Activated T-cell treated with anti-CD3 and anti-CD28 coated beads, Interleukin-2, amount 50 U/mL, for 24 hours (primary cell): Measurements from ENCODE around the gene RGS19.
"Not testable (repeated sequence)": the region's sequence is repeated elsewhere in the genome, so short reads cannot be mapped to it uniquely, and the experiment has no call there.

ENCODE experiments used
- DNase-seq: peaks from one replicate; pipeline ENCODE4 v3.0.0-alpha.2; 2020
- H3K27ac Mint-ChIP-seq: 2 replicates; pipeline ENCODE4 v1.8.0; 2020; ENCODE audit warnings: mild to moderate bottlenecking, mixed read lengths
- H3K27me3 Mint-ChIP-seq: 2 replicates; pipeline ENCODE4 v1.8.0; 2020; ENCODE audit warnings: mixed read lengths
- H3K36me3 Mint-ChIP-seq: 2 replicates; pipeline ENCODE4 v1.8.0; 2020; ENCODE audit warnings: low read depth, mixed read lengths
- H3K4me1 Mint-ChIP-seq: 2 replicates; pipeline ENCODE4 v1.8.0; 2020; ENCODE audit warnings: low read depth, mixed read lengths
- H3K4me3 Mint-ChIP-seq: 2 replicates; pipeline ENCODE4 v1.8.0; 2020; ENCODE audit warnings: mild to moderate bottlenecking, moderate library complexity, mixed read lengths
- H3K9me3 Mint-ChIP-seq: 2 replicates; pipeline ENCODE4 v1.8.0; 2020; ENCODE audit warnings: mixed read lengths

RGS19 gene

DNA sequence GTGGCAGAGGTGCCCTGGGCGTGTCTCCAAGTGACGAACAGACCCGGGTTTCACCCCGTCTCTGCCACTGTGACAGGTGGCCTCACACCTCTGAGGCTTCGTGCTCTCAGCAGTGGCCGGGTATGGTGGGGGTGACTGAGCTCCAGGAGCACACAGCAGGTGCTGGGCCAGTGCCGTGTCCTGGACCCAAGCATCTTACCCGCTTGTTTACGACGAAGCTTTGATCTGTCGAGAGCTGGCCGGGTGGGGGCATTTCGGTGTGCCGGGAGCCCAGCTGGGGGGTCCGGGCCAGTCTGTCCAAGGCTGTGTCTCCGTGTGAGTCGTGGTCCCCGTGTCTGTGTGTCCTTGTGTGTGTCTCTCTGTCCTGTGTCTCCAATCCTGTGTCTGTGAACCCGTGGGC is 12.0 kb upstream of the RGS19 start:
- Mint-ChIP-seq H3K9me3 (no peaks in the 10 kb centered on the region), H3K4me1 (peaks cover 1% of the 10 kb centered on the region), H3K4me3 (no peak overlapping the region), H3K27me3 (no peaks in the 10 kb centered on the region), H3K27ac (no peak overlapping the region), H3K36me3 (no peaks in the 10 kb centered on the region)
- DNase-seq = no peak

DNA sequence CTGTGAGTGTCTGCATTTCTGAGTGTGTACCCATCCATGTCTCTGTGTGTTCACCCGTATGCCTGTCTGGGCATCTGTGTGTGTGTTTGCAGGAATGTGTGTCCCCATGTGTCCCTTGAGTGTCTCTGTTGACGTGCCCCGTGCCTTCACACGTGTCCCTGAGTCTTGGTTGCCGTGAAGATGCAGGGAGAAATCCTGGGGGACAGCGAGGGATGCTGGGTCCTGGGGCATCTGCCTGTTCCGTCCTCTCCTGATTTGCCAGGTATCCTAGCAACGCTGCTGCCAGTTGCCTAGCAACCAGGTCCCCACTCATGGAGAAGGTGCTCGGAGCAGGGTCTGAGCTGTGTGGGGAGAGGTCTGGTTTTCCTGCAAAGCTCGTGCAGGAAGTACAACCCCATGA is 10.8 kb upstream of the RGS19 start:
- DNase-seq = no peak
- peaks cover 5% of the 10 kb centered on the region for H3K27me3 Mint-ChIP-seq
- no peak overlapping the region for H3K4me3 Mint-ChIP-seq
- no peaks in the 10 kb centered on the region for H3K9me3 Mint-ChIP-seq
- no peaks in the 10 kb centered on the region for H3K36me3 Mint-ChIP-seq
- no peak overlapping the region for H3K27ac Mint-ChIP-seq
- H3K4me1 Mint-ChIP-seq = peaks cover 1% of the 10 kb centered on the region

- not testable (repeated sequence) for H3K27ac Mint-ChIP-seq, DNase-seq, H3K36me3 Mint-ChIP-seq, H3K9me3 Mint-ChIP-seq, H3K4me3 Mint-ChIP-seq, H3K4me1 Mint-ChIP-seq
- H3K27me3 Mint-ChIP-seq = peaks cover 12% of the 10 kb centered on the region
These were observed 9.3 kb upstream of the RGS19 start for GRCh38 chr20:64088586-64088985.

GRCh38 chr20:64087226-64087825 is 8.0 kb upstream of the RGS19 start:
- H3K9me3 Mint-ChIP-seq, H3K27ac Mint-ChIP-seq, H3K36me3 Mint-ChIP-seq, H3K4me3 Mint-ChIP-seq, DNase-seq: not testable (repeated sequence)
- peaks cover 12% of the 10 kb centered on the region for H3K27me3 Mint-ChIP-seq
- H3K4me1 Mint-ChIP-seq = peaks cover 13% of the 10 kb centered on the region

- H3K4me3 Mint-ChIP-seq = no peak overlapping the region
These were observed 7.5 kb upstream of the RGS19 start for GRCh38 chr20:64086801-64087200.

GRCh38 chr20:64084685-64085152 is 5.4 kb upstream of the RGS19 start:
- H3K36me3 Mint-ChIP-seq = no peaks in the 10 kb centered on the region
- H3K4me3 Mint-ChIP-seq = peak overlapping the region; percentile 75
- peaks cover 28% of the 10 kb centered on the region for H3K4me1 Mint-ChIP-seq
- no peaks in the 10 kb centered on the region for H3K9me3 Mint-ChIP-seq
- peaks cover 18% of the 10 kb centered on the region for H3K27me3 Mint-ChIP-seq
- H3K27ac Mint-ChIP-seq = no peak overlapping the region
- no peak for DNase-seq

More at GRCh38 chr20:64086801-64087200, 7.5 kb upstream of the RGS19 start:
- H3K36me3 Mint-ChIP-seq = no peaks in the 10 kb centered on the region
- peaks cover 17% of the 10 kb centered on the region for H3K4me1 Mint-ChIP-seq
- no peaks in the 10 kb centered on the region for H3K9me3 Mint-ChIP-seq
- H3K27ac Mint-ChIP-seq = no peak overlapping the region
- H3K27me3 Mint-ChIP-seq = peaks cover 16% of the 10 kb centered on the region
- no peak for DNase-seq

GRCh38 chr20:64083804-64084684 is 4.7 kb upstream of the RGS19 start, which contains the start of gene LKAAEAR1:
LKAAEAR1 (minus strand) TSS chr20:64084398; CDS start chr20:64084219, 179 bp downstream.
- H3K36me3 Mint-ChIP-seq = peaks cover 1% of the 10 kb centered on the region
- no peak within 1 kb of the TSS for H3K27ac Mint-ChIP-seq
- DNase-seq = no peak
- peak within 1 kb of the TSS; percentile 75 for H3K4me3 Mint-ChIP-seq
- H3K9me3 Mint-ChIP-seq = no peaks in the 10 kb centered on the region
- H3K27me3 Mint-ChIP-seq = peaks cover 18% of the 10 kb centered on the region
- H3K4me1 Mint-ChIP-seq = peaks cover 29% of the 10 kb centered on the region

GRCh38 chr20:64083378-64083803 is 4.1 kb upstream of the RGS19 start:
- H3K27ac Mint-ChIP-seq = no peak overlapping the region
- peak; percentile 84 for DNase-seq
- peaks cover 18% of the 10 kb centered on the region for H3K27me3 Mint-ChIP-seq
- peaks cover 5% of the 10 kb centered on the region for H3K36me3 Mint-ChIP-seq
- H3K4me3 Mint-ChIP-seq = peak overlapping the region; percentile 66
- H3K9me3 Mint-ChIP-seq = no peaks in the 10 kb centered on the region
- peaks cover 33% of the 10 kb centered on the region for H3K4me1 Mint-ChIP-seq

DNA sequence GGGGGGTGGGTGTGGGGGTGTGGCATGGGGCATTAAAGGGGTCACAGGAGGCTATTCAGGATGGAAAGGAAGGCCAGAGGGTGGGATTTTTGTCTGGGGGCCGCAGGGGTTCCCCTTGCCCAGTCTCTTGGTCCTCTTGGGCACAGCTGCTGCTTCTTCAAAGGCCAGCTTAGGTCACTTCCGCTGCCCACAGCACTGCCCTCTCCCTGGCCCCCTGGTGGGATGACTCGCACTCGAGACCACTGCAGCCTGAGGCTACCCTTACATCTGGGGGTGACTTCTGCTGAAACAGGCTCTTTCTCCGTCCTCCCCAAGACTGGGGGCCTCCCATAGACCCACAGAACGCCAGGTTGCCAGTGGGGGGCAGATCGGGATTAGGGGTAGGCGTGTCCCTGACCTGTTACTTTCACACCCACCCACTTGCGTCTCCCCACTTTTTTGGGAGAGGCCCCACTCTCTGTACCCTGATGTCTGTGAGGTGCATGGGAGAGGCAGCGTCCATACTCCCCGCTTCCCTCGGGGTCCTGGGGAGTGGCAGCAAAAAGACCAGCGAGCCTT is 3.6 kb upstream of the RGS19 start:
- peak overlapping the region; percentile 66 for H3K4me3 Mint-ChIP-seq
- no peak overlapping the region for H3K27ac Mint-ChIP-seq
- peaks cover 37% of the 10 kb centered on the region for H3K4me1 Mint-ChIP-seq
- H3K9me3 Mint-ChIP-seq = no peaks in the 10 kb centered on the region
- H3K27me3 Mint-ChIP-seq = peaks cover 18% of the 10 kb centered on the region
- no peak for DNase-seq
- peaks cover 5% of the 10 kb centered on the region for H3K36me3 Mint-ChIP-seq

GRCh38 chr20:64082126-64082731 is 2.9 kb upstream of the RGS19 start:
- no peak for DNase-seq
- peaks cover 6% of the 10 kb centered on the region for H3K36me3 Mint-ChIP-seq
- H3K4me1 Mint-ChIP-seq = peaks cover 43% of the 10 kb centered on the region
- no peaks in the 10 kb centered on the region for H3K9me3 Mint-ChIP-seq
- H3K4me3 Mint-ChIP-seq = peak overlapping the region; percentile 29
- peaks cover 18% of the 10 kb centered on the region for H3K27me3 Mint-ChIP-seq
- H3K27ac Mint-ChIP-seq = no peak overlapping the region

- H3K27ac Mint-ChIP-seq = no peak overlapping the region
- no peak for DNase-seq
These were observed 2.3 kb upstream of the RGS19 start for GRCh38 chr20:64081624-64081964.

DNA sequence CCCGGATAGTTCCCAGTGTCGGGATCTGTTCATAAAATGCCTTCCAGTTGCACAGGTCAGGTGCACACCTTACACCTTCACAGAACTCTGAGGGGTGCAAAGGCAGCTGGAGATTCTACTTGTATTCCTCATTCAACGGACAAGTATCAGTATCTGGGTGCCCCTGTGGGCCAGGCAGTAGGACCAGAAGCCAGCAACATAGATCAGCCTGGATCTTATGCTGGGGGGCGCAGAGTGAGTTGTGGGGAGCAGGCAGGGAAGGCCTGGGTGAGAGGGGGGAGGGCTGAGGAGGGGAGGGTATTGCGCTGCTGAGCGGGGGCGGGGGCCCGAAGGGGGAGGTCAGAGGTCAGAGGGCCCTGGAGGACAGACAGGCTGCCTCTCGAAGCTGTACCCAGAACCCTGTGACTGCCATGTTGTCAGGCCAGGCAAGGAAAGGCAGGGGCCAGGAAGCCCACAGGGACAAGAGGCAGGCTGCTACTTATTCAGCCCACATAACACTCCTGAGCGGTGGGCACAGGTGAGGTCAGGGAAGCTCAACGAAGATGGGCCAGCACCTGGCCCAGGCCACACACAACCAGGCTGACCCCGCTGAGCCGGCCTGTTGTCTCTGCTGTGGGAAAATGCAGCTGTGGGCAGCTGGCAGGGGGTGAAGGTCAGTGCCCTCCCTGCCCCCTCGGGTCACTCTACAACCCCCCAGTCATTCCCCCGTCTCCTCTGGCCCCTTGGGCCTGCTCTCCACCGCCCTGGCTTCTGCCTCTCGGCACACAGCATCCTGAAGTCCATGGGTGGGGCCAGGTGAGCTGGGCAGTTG is 1.7 kb upstream of the RGS19 start:
- Mint-ChIP-seq H3K27me3 (peaks cover 18% of the 10 kb centered on the region), H3K4me1 (peaks cover 46% of the 10 kb centered on the region), H3K4me3 (peak overlapping the region; percentile 74), H3K36me3 (peaks cover 7% of the 10 kb centered on the region), H3K27ac (no peak overlapping the region), H3K9me3 (no peaks in the 10 kb centered on the region)
- no peak for DNase-seq

More at GRCh38 chr20:64081624-64081964, 2.3 kb upstream of the RGS19 start:
- no peaks in the 10 kb centered on the region for H3K9me3 Mint-ChIP-seq
- peaks cover 6% of the 10 kb centered on the region for H3K36me3 Mint-ChIP-seq
- no peak overlapping the region for H3K4me3 Mint-ChIP-seq
- peaks cover 46% of the 10 kb centered on the region for H3K4me1 Mint-ChIP-seq
- peaks cover 18% of the 10 kb centered on the region for H3K27me3 Mint-ChIP-seq

GRCh38 chr20:64080013-64080812 is 895 bp upstream of the RGS19 start, which contains the start of gene OPRL1:
OPRL1 (plus strand) TSS chr20:64080082; CDS start chr20:64092721, 12,639 bp downstream.
- peaks cover 14% of the 10 kb centered on the region for H3K27me3 Mint-ChIP-seq
- no peak for DNase-seq
- H3K27ac Mint-ChIP-seq = peak within 1 kb of the TSS; percentile 86
- peaks cover 47% of the 10 kb centered on the region for H3K4me1 Mint-ChIP-seq
- H3K9me3 Mint-ChIP-seq = no peaks in the 10 kb centered on the region
- peak within 1 kb of the TSS; percentile 89 for H3K4me3 Mint-ChIP-seq
- H3K36me3 Mint-ChIP-seq = peaks cover 15% of the 10 kb centered on the region
